NCI-H748 (cell line): ENCODE measurements around the gene RIMBP3C.
"Not testable (repeated sequence)": the region's sequence is repeated elsewhere in the genome, so short reads cannot be mapped to it uniquely, and the experiment has no call there.

Source experiments
- DNase-seq: peaks from one replicate; lab custom pipeline; 2025; ENCODE audit not compliant: unreplicated experiment; lab: John Stamatoyannopoulos, UW

Gene RIMBP3C

GRCh38 chr22:21573293-21573734 lies 22.1 kb upstream of the RIMBP3C start:
- no peak for DNase-seq

GRCh38 chr22:21571679-21572078 lies 20.4 kb upstream of the RIMBP3C start:
- DNase-seq: no peak

DNA sequence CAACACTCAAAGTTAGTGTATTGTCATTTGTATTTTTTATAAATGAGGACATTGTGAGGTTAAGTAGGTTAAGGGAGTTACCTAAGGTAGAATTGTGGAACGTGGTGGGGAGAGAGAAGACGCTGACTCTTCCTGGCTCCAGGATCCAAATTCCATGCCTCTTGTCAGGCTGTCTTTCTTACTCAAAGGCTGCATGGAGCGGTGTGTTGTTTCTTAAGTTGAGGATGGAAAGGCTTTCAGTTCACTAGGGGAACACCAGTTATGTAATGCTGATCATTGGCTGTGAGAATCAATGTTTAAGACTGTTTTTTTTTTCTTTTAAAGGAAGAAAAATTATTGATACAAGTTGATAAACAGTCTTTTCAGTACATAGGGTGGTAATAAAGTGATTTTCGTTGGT lies 19.1 kb upstream of the RIMBP3C start:
- no peak for DNase-seq

DNA sequence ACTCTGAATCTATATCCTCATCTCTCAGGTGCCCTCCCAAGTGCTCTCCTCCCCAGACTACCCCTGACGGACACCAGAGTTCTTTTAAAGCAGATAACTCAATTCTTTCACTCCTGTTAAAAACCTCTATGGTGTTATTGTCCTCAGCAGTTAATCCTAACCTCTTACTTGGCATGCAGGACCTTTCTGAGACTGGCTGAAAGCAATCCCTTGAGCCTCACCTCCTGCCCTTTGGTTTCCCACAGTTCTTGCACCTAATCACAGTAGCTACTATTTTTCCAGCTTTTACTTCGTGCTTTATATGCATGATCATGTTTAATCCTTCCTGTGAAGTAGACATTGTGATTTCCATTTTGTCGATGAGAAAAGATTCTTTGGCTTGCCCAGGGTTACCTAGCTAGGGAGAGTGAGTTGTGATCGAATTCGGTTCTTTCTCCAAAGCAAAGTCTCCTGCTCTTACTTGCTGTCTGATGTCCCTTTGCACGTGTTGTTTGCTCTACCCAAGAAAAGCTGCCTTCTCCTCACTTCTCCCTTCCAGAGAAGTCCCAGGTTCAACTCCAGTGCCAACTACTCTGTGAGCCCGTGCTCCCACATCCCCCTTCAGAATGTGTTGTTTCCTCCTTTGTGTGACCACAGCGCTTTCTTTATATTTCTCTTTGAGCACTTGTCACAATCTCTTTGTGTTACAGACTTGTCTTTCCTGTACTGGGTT lies 18.4 kb upstream of the RIMBP3C start:
- no peak for DNase-seq

DNA sequence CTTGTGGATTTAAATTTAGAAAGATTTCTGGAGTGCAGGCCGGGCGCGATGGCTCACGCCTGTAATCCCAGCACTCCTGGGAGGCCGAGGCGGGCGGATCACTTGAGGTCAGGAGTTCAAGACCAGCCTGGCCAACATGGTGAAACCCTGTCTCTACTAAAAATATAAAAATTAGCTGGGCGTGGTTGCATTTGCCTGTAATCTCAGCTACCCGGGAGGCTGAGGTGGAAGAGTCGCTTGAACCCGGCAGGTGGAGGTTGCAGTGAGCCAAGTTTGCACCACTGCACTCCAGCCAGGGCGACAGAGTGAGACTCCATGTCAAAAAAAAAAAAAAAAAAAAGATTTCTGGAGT lies 17.8 kb upstream of the RIMBP3C start:
- DNase-seq: not testable (repeated sequence)

- DNase-seq: no peak
These were observed 17.2 kb upstream of the RIMBP3C start for GRCh38 chr22:21568347-21569075.

DNA sequence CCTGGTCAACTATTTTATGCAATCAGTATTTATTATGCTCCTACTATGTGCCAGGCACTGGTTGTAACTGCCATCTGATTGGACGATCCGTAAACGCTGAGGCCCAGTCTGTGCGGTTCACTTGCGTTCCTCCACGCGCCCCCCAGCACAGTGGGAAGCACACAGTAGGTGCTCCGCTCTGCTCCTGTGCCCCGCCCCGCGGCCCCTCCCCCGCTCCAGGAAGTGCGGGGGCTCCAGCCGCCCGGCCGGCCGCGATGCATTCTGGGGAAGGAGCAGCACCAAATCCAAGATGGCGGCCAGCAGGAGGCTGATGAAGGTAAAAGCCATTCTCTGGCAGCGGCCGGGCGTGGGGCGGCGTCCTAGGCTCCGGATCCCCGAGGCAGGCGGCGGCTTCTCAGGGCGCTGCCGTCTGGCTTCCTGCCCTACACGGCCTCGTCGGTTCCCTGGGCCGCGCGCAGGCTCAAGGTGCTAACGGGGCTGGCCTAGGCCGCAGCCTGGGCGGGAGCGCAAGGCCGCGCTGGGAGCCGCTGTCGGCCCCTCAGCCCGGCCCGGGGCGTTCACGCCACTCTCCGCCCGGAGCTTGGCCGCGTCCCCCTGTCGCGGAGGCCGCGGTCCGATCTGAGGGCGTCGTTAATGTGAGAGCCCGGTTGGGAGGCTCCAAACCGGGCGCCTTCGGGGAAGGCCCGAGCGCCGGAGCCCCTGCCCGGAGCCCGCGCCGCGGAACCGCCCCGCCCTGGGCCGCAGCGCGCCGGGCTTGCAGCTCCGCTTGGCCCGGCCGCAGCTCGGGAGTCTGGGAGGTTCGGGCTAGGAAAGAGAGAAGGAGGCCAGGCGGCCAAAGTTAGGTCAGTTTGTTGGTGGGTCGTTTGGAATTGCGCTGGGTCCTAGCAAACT lies 16.4 kb upstream of the RIMBP3C start, which contains the start of gene UBE2L3:
UBE2L3 (plus strand) TSS at position 259 of the 891 bp plus-strand sequence; CDS start at position 290, 31 bp downstream.
- peak; percentile 74 for DNase-seq

DNA sequence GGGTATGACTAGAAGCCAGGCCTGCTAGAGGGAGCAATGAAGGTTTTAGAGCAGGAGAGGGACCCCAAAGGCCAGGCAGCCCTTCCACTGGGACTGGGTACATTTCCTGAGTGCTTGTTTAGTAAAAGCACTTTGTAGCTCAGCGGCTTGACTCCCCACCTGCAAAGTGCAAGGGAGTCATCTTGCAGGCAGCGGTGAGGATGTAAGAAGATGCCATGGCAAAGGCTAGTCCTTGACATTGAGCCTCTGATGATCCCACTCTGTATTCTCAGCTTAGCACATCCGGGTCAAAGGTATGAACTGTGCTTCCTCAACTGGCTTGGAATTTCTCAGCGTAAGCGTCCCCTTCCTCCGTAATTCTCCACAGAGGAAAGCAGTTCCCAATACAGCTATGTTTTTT lies 13.2 kb upstream of the RIMBP3C start:
- no peak for DNase-seq

DNA sequence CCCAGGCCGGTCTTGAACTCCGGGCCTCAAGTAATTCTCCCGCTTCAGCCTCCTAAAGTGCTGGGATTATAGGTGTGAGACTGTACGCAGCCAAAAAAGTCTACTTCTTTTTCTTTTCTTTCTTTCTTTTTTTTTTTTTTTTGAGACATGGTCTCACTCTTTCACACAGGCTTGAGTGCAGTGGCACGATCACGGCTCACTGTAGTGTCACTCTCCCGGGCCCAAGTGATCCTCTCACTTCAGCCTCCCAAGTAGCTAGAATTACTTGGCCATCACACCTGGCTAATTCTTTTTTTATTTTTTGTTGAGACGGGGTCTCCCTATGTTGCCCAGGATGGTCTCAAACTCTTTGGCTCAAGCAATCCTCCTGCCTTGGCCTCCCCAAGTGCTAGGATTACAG lies 12.7 kb upstream of the RIMBP3C start:
- DNase-seq: no peak

DNA sequence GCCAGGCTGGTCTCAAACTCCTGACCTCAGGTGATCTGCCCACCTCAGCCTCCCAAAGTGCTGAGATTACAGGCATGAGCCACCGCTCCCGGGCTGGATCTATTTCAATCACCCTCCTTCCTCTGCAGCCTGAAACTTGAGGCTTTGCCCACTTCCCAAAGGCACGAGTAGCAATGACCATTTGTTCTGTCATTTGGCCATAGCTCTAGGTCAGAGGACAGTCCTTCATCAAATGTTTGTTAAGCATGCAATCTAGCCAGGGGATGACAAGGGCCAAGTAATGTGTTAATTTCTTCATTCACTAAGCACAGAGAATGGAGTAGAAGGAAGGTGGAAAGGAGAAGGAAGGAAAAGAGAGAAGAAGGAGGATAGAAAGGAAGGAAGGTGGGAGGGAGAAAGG lies 9.4 kb upstream of the RIMBP3C start:
- DNase-seq: not testable (repeated sequence)

DNA sequence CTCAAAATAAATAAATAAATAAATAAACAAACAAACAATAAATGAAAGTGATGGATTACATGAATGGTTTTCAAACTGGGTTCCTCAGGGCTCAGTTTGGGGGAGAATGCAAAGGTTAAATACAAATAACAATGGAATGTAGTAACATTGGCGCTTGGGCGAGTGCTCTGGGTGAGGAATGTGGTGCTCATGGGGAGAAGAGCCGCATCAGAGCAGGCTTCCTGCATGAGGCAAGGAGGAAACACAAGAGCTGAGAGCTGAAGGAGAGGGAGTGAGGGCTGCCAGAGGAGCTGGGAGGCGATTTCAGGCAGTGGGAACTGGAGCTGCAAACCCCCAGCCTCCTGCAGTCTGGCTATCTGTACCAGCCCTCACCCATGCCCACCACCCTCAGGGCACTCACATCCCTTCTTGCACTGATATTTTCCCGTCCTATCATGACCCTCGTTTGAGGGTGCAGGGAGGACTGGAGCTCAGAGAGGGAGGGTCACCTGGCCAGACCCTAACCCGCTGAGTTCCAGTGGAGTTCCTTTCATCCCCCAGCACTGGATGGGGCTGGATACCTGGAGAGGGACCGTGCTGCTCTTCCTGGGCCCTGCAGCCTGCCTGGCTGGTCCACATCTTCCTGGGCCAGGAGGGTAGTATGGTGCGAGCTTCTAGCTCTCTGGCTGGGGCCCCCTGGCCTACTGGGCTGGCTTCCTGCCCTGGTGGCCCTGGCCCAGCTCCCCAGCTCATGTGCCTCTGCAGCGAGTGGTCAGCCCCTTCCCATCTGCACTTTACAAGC lies 8.3 kb upstream of the RIMBP3C start:
- DNase-seq: not testable (repeated sequence)

GRCh38 chr22:21550678-21551047 lies 598 bp downstream of the RIMBP3C start:
- DNase-seq: not testable (repeated sequence)

- DNase-seq: not testable (repeated sequence)
These were observed 1.1 kb downstream of the RIMBP3C start for GRCh38 chr22:21550008-21550677.

GRCh38 chr22:21549558-21549957 lies 1.7 kb downstream of the RIMBP3C start:
- not testable (repeated sequence) for DNase-seq

- DNase-seq: not testable (repeated sequence)
These were observed 6.6 kb downstream of the RIMBP3C start for GRCh38 chr22:21544432-21545322.

GRCh38 chr22:21539862-21540261 lies 11.4 kb downstream of the RIMBP3C start:
- not testable (repeated sequence) for DNase-seq

DNA sequence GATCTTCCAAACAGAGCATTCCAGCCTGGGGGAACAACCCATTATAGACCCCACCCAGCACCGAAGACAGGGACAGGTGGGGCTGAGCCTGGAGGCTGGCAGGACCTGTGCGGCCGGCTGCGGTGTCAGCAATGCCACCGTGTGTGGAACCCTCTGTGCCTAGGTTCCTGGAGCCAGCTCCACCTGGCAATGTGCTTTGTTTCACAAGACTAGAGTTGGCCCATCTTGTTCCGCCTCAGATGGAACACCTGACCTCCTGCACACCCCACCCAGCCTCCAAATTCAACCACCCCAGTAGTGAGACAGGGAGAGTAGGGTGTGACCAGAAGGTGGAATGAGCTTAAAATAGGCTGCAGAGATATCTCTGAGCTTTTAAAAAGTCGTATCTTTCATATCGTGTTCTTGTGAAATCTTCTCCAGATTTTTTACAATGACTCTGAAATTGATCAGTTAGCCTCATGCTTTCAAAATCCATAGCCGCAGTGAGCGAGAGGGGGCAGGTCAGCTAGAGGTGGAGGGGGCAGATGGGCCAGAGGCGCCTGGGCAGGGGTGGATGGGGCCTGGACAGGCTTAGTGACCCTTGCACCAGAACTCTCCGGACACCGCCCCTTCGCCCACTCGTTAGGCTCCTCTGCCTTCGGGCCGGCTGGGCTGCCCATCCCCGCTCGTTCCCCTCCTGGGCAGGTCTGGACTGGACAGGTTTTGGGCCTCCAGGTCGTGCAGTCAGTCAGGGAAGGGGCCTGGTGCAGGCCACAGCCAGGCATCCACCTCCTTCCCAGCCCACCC lies 18.2 kb downstream of the RIMBP3C start:
- DNase-seq: not testable (repeated sequence)

DNA sequence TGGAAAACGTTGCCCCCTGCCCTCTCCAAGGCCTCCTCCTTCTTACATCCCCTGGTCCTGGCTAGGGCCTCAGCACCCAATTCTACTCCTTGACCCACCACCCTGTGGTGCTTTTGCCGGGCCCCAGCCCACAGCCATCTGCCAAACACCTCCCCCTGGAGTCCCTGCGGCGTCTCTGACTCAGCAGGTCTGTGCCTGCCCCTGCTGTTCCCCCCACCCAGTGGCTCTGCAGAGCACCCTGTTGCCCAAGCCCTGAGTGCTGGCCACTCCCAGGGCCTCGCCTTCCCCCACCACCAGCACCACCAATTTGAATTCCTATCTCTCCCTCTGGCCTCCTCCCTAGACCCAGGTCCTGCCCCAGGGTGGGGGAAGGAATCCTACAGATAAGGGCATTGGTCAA lies 19.7 kb downstream of the RIMBP3C start:
- not testable (repeated sequence) for DNase-seq
